ENCODE results near the gene PGS1.

The PGS1 gene

GRCh38 chr17:78425429-78425828 is 47.0 kb downstream of the PGS1 start:
- POLR2A ChIA-PET = no interaction called here
- TF ChIP-seq CTCF (IDR thresholded peaks at IDR 0.05; ENCODE audit: insufficient read depth, low read length, missing control alignments) = no peak
- H3K4me3 ChIP-seq (ENCODE audit: low read depth, low read length) = no peak overlapping the region
- CTCF ChIA-PET = interaction anchor here (1.3 to 11.2 kb wide), 5 partner anchors 9 to 173 kb away, joined by 4 to 177 read pairs (median 4); no protein-coding TSS in a partner anchor
- no peak for DNase-seq (ENCODE audit: low read depth, low spot score)

- ChIA-PET CTCF (interaction anchor here (1.0 to 11.2 kb wide), 5 partner anchors 10 to 174 kb away, joined by 3 to 177 read pairs (median 4); no protein-coding TSS in a partner anchor), POLR2A (interaction anchor here (1.1 kb wide), 1 partner anchor 10 kb away, joined by 3 read pairs; no protein-coding TSS in a partner anchor)
- DNase-seq (ENCODE audit: low read depth, low spot score) = no peak
- H3K4me3 ChIP-seq (ENCODE audit: low read depth, low read length) = no peak overlapping the region
- TF ChIP-seq CTCF (IDR thresholded peaks at IDR 0.05; ENCODE audit: insufficient read depth, low read length, missing control alignments) = no peak
Observed at GRCh38 chr17:78426293-78426879, 47.9 kb downstream of the PGS1 start.

- TF ChIP-seq CTCF (IDR thresholded peaks at IDR 0.05; ENCODE audit: insufficient read depth, low read length, missing control alignments) = no peak
- CTCF ChIA-PET = interaction anchor here (1.0 kb wide), 1 partner anchor 18 kb away, joined by 3 read pairs; no protein-coding TSS in a partner anchor
- DNase-seq (ENCODE audit: low read depth, low spot score) = no peak
- H3K4me3 ChIP-seq (ENCODE audit: low read depth, low read length) = no peak overlapping the region
- POLR2A ChIA-PET = interaction anchor here (1.1 kb wide), 1 partner anchor 11 kb away, joined by 3 read pairs; no protein-coding TSS in a partner anchor
Observed at GRCh38 chr17:78427140-78427539, 48.7 kb downstream of the PGS1 start.

- ChIA-PET POLR2A (interaction anchor here (0.9 kb wide), 1 partner anchor 67 kb away, joined by 3 read pairs; no protein-coding TSS in a partner anchor), CTCF (no interaction called here)
- no peak for TF ChIP-seq CTCF (IDR thresholded peaks at IDR 0.05; ENCODE audit: insufficient read depth, low read length, missing control alignments)
- no peak overlapping the region for H3K4me3 ChIP-seq (ENCODE audit: low read depth, low read length)
- DNase-seq (ENCODE audit: low read depth, low spot score) = no peak
Observed at GRCh38 chr17:78428025-78428575, 49.7 kb downstream of the PGS1 start.

- no peak for TF ChIP-seq CTCF (IDR thresholded peaks at IDR 0.05; ENCODE audit: insufficient read depth, low read length, missing control alignments)
- ChIA-PET POLR2A (no interaction called here), CTCF (interaction anchor here (1.1 to 3.1 kb wide), 2 partner anchors 68 to 278 kb away, joined by 3 to 11 read pairs; no protein-coding TSS in a partner anchor)
- H3K4me3 ChIP-seq (ENCODE audit: low read depth, low read length) = no peak overlapping the region
- DNase-seq (ENCODE audit: low read depth, low spot score) = no peak
Observed at GRCh38 chr17:78428836-78429617, 50.6 kb downstream of the PGS1 start.

- no peak for DNase-seq (ENCODE audit: low read depth, low spot score)
- CTCF ChIA-PET = interaction anchor here (1.1 to 4.4 kb wide), 3 partner anchors 8 to 278 kb away, joined by 3 to 30 read pairs (median 11); no protein-coding TSS in a partner anchor
- POLR2A ChIA-PET = no interaction called here
- H3K4me3 ChIP-seq (ENCODE audit: low read depth, low read length) = no peak overlapping the region
- no peak for TF ChIP-seq CTCF (IDR thresholded peaks at IDR 0.05; ENCODE audit: insufficient read depth, low read length, missing control alignments)
Observed at GRCh38 chr17:78429618-78429995, 51.2 kb downstream of the PGS1 start.
